ENCODE data around the gene AP1G2. TPM values are rescaled to one million over a fixed set of nuclear protein-coding genes. Genes with fewer than 3 reads are reported as not detected.

AP1G2 gene
- total RNA-seq, 1 donor from 2014 or later, result 128 TPM

DNA sequence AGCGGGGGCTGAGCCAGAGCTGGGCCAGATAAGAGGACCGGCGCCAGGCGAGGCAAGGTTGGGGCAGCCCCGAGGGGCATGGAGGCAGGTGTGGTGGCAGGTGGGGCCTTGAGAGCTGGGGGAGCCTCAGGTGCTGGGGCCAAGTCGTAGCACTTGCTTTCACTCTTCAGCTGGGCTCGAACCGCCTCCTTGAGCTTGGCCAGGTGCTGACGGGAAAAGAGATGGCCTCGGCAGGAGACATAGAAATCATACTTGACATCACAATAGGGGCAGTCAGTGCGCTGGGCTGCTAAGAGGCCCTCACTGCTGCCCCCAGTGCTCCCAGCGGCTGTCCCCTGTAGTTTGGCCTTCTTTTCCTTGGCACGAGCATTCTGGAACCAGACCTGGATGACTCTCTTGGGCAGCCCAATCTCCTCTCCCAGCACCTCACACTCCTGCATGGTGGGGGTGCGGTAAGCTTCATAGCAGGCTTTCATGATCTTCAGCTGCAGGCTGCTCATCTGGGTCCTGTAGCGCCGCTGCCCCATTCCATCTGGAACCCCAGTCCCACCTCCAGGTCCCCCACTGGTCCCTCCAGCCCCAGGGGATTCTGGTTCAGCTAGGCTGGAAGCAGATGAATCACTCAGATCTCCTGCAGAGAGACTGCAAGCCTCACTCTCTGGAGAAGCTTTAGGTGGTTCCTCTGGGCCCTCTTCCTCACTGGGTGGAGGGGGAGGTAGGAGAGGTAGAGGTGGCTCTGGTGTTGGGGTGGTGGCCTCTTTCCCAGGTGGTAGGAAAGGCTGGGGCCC is 44.2 kb downstream of the AP1G2 start:
- Histone ChIP-seq H3K36me3 (no peaks in the 10 kb centered on the region), H3K4me1 (no peaks in the 10 kb centered on the region), H3K4me3 (no peak overlapping the region), H3K9me3 (no peaks in the 10 kb centered on the region), H3K27me3 (no peaks in the 10 kb centered on the region), H3K27ac (no peak overlapping the region)
- TF ChIP-seq, protein P1, sequence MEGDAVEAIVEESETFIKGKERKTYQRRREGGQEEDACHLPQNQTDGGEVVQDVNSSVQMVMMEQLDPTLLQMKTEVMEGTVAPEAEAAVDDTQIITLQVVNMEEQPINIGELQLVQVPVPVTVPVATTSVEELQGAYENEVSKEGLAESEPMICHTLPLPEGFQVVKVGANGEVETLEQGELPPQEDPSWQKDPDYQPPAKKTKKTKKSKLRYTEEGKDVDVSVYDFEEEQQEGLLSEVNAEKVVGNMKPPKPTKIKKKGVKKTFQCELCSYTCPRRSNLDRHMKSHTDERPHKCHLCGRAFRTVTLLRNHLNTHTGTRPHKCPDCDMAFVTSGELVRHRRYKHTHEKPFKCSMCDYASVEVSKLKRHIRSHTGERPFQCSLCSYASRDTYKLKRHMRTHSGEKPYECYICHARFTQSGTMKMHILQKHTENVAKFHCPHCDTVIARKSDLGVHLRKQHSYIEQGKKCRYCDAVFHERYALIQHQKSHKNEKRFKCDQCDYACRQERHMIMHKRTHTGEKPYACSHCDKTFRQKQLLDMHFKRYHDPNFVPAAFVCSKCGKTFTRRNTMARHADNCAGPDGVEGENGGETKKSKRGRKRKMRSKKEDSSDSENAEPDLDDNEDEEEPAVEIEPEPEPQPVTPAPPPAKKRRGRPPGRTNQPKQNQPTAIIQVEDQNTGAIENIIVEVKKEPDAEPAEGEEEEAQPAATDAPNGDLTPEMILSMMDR (IDR thresholded peaks at IDR 0.05), result no peak
- DNase-seq (no peak), ATAC-seq (no peak)
- intact Hi-C loops (cut with DNase I), result no loop called here

DNA sequence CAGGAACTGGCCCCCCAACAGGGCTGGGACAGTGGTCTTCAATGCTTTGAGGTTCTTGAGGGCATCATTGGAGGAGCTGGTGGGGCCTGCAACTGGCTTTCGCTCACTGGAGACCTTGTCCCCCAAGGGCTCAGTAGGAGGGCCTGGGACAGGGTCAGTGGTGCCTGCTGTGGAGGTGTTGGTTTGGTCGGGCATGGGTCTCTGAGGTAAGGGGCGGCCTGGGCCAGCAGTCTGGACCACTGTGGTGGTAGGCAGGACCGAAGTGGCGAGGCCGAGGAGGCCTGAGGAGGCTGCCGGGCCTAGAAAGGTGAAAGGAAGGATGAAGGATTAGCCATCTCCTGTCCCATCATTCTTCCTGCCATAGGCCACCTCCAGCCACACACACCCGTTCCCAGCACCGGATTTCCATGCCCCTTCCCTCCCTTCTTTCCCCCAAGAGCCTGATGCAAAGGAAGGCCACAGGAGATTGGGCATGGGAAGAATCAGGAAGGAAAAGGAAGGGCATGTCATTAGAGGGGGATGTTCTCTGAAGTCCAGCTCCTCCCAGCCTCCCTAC is 44.9 kb downstream of the AP1G2 start:
- intact Hi-C loops (cut with DNase I), result no loop called here
- H3K36me3 ChIP-seq, result no peaks in the 10 kb centered on the region
- no peak overlapping the region for H3K4me3 ChIP-seq
- H3K27ac ChIP-seq, result no peak overlapping the region
- TF ChIP-seq, protein P1 (IDR thresholded peaks at IDR 0.05), result no peak
- H3K4me1 ChIP-seq, result no peaks in the 10 kb centered on the region
- ATAC-seq (no peak), DNase-seq (no peak)
- H3K9me3 ChIP-seq, result no peaks in the 10 kb centered on the region
- no peaks in the 10 kb centered on the region for H3K27me3 ChIP-seq

GRCh38 chr14:23521785-23522640 is 45.6 kb downstream of the AP1G2 start:
- no peaks in the 10 kb centered on the region for H3K4me1 ChIP-seq
- H3K9me3 ChIP-seq, result no peaks in the 10 kb centered on the region
- no peak overlapping the region for H3K4me3 ChIP-seq
- TF ChIP-seq, protein P1 (IDR thresholded peaks at IDR 0.05), result no peak
- ATAC-seq (no peak), DNase-seq (no peak)
- H3K36me3 ChIP-seq, result no peaks in the 10 kb centered on the region
- H3K27me3 ChIP-seq, result no peaks in the 10 kb centered on the region
- intact Hi-C loops (cut with DNase I), result no loop called here
- no peak overlapping the region for H3K27ac ChIP-seq

GRCh38 chr14:23520899-23521533 is 46.6 kb downstream of the AP1G2 start:
- no peak overlapping the region for H3K27ac ChIP-seq
- no peaks in the 10 kb centered on the region for H3K9me3 ChIP-seq
- H3K36me3 ChIP-seq, result no peaks in the 10 kb centered on the region
- DNase-seq, result no peak
- intact Hi-C loops (cut with DNase I), result no loop called here
- TF ChIP-seq, protein P1 (IDR thresholded peaks at IDR 0.05), result no peak
- H3K4me1 ChIP-seq, result no peaks in the 10 kb centered on the region
- no peak overlapping the region for H3K4me3 ChIP-seq
- ATAC-seq, result no peak
- no peaks in the 10 kb centered on the region for H3K27me3 ChIP-seq

DNA sequence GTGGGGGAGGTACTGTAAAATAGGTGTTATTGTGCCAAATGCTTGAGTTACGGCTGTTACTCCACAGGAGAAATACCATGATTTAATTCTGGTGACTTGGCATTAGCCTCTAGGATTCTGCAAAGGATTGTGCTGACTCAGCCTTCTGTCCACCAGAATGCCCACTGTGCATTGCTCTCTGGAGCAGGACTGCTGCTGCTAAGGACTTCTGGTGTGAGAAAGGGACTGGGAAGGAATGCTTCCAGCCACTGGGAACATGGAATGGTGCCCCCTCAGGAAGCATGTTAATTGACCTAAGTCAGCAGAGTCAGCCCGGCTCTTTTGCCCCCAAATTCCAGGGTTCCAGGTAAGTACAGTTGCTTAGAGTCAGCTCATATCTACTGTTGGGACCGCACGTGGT is 48.9 kb downstream of the AP1G2 start:
- no peak overlapping the region for H3K4me3 ChIP-seq

More for the DNA sequence above, 48.9 kb downstream of the AP1G2 start:
- intact Hi-C loops (cut with DNase I), result no loop called here
- H3K27me3 ChIP-seq, result no peaks in the 10 kb centered on the region
- ATAC-seq (no peak), DNase-seq (no peak)
- no peaks in the 10 kb centered on the region for H3K4me1 ChIP-seq
- TF ChIP-seq, protein P1 (IDR thresholded peaks at IDR 0.05), result no peak
- no peaks in the 10 kb centered on the region for H3K9me3 ChIP-seq
- no peaks in the 10 kb centered on the region for H3K36me3 ChIP-seq
- no peak overlapping the region for H3K27ac ChIP-seq

Data from upper lobe of right lung (tissue), 1 donor.